KMS-11 (cell line): ENCODE measurements around the gene FAM111A.
"Not testable (repeated sequence)": the region's sequence is repeated elsewhere in the genome, so short reads cannot be mapped to it uniquely, and the experiment has no call there.

Experiments
- H2AFZ ChIP-seq: fragments of 200-600 bp; sonication (generic); 2 replicates; pipeline ENCODE4 v1.6.1; 2016; ENCODE audit warnings: antibody characterized with exemption, mixed run types, low read depth
- H3K27ac ChIP-seq: fragments of 200-600 bp; sonication (generic); 2 replicates; pipeline ENCODE4 v1.6.1; 2016; ENCODE audit warnings: mild to moderate bottlenecking, mixed run types
- H3K27me3 ChIP-seq: fragments of 200-600 bp; sonication (generic); 2 replicates; pipeline ENCODE4 v1.6.1; 2017; ENCODE audit warnings: mild to moderate bottlenecking, low read depth, mixed run types, moderate library complexity; ENCODE audit not compliant: insufficient read depth
- H3K36me3 ChIP-seq: fragments of 200-600 bp; sonication (generic); 2 replicates; pipeline ENCODE4 v1.6.1; 2017; ENCODE audit warnings: mild to moderate bottlenecking, mixed run types; ENCODE audit not compliant: insufficient read depth
- H3K4me1 ChIP-seq: fragments of 200-600 bp; sonication (generic); 2 replicates; pipeline ENCODE4 v1.6.1; 2016; ENCODE audit warnings: mild to moderate bottlenecking, low read depth, mixed run types; ENCODE audit not compliant: poor library complexity, severe bottlenecking
- H3K4me2 ChIP-seq: fragments of 200-600 bp; sonication (generic); 2 replicates; pipeline ENCODE4 v1.7.0; 2016; ENCODE audit warnings: mild to moderate bottlenecking, mixed run types
- H3K4me3 ChIP-seq: fragments of 200-600 bp; sonication (generic); IDR thresholded peaks from 2 replicates; pipeline ENCODE4 v1.6.1; 2017; ENCODE audit warnings: low read depth, low read length, mixed read lengths; ENCODE audit not compliant: insufficient read depth
- H3K79me2 ChIP-seq: fragments of 200-600 bp; sonication (generic); 2 replicates; pipeline ENCODE4 v1.6.1; 2016; ENCODE audit warnings: low read depth, mixed run types; ENCODE audit not compliant: insufficient read depth
- H3K9ac ChIP-seq: fragments of 200-600 bp; sonication (generic); 2 replicates; pipeline ENCODE4 v1.6.1; 2016; ENCODE audit warnings: mild to moderate bottlenecking, mixed run types
- H4K20me1 ChIP-seq: fragments of 200-600 bp; sonication (generic); 2 replicates; pipeline ENCODE4 v1.6.1; 2016; ENCODE audit warnings: mild to moderate bottlenecking, mixed run types; ENCODE audit not compliant: insufficient read depth
- TF ChIP-seq, protein P1 (sequence below): fragments of 200-600 bp; sonication (generic); conservative IDR thresholded peaks from 2 replicates; pipeline ENCODE4 v1.6.1; 2017; ENCODE audit warnings: low read depth, mild to moderate bottlenecking, antibody characterized with exemption, low read length, moderate library complexity, mixed read lengths

Gene FAM111A, protein sequence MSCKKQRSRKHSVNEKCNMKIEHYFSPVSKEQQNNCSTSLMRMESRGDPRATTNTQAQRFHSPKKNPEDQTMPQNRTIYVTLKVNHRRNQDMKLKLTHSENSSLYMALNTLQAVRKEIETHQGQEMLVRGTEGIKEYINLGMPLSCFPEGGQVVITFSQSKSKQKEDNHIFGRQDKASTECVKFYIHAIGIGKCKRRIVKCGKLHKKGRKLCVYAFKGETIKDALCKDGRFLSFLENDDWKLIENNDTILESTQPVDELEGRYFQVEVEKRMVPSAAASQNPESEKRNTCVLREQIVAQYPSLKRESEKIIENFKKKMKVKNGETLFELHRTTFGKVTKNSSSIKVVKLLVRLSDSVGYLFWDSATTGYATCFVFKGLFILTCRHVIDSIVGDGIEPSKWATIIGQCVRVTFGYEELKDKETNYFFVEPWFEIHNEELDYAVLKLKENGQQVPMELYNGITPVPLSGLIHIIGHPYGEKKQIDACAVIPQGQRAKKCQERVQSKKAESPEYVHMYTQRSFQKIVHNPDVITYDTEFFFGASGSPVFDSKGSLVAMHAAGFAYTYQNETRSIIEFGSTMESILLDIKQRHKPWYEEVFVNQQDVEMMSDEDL

DNA sequence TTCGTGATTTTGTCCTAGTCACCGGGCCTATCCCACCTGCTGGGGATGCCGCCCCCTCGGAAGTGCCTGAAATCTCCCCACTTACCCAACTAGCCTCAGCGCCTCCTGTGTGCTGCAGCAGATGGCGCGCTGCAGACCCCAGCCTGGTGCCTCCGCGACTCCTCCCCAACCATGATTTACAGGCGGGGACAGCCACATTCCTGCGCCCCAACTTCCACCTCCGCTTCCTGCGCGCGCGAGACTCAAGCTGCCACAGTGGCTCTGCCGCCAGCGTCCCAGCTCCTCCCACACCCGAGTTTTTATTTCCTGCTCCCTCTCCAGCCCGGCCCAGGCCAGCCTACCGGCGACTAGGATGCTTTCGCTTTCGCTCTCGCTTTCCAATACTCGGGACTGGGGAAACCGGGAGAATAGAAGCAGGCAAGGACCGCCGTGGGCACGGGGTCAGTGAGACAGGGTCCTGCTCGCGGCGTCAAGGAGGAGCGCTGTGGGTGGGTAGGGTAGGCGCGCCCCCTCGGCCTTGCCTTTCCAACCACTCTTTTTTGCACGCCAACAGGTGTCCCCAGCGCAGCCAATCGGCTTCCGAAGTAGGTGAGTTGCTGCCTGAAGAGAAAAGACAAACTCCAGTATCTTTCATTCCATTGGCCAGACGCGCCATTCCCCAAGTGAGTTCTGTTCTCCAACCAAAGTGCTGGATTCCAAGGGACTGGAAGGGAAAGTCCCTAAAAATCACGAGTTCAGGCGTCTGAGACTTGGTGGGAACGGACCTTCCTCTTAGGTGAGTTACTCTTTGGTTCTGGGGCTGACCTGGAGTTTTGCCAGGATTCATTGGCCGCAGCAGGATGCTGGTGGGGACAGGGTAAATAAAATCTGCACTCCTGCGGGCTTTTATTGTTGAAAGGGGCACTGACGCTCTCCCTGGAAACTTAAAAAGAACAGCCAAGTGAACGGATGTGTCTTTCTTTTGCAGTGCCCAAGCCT is at the start of gene FAM111A:
FAM111A (plus strand) TSS at position 327 of the 978 bp plus-strand sequence. CDS start 6,017 bp downstream, outside the sequence.
- TF ChIP-seq, protein P1, sequence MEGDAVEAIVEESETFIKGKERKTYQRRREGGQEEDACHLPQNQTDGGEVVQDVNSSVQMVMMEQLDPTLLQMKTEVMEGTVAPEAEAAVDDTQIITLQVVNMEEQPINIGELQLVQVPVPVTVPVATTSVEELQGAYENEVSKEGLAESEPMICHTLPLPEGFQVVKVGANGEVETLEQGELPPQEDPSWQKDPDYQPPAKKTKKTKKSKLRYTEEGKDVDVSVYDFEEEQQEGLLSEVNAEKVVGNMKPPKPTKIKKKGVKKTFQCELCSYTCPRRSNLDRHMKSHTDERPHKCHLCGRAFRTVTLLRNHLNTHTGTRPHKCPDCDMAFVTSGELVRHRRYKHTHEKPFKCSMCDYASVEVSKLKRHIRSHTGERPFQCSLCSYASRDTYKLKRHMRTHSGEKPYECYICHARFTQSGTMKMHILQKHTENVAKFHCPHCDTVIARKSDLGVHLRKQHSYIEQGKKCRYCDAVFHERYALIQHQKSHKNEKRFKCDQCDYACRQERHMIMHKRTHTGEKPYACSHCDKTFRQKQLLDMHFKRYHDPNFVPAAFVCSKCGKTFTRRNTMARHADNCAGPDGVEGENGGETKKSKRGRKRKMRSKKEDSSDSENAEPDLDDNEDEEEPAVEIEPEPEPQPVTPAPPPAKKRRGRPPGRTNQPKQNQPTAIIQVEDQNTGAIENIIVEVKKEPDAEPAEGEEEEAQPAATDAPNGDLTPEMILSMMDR, result peak; percentile 25
- Histone ChIP-seq H3K4me1 (peaks cover 39% of the 10 kb centered on the region), H3K9ac (peak within 1 kb of the TSS; percentile 88), H3K27me3 (no peaks in the 10 kb centered on the region), H3K4me2 (peak within 1 kb of the TSS; percentile 66), H3K79me2 (peaks cover 32% of the 10 kb centered on the region), H3K27ac (peak within 1 kb of the TSS; percentile 89), H2AFZ (peak within 1 kb of the TSS; percentile 88), H3K36me3 (no peaks in the 10 kb centered on the region), H4K20me1 (no peaks in the 10 kb centered on the region), H3K4me3 (peak within 1 kb of the TSS; percentile 29)

DNA sequence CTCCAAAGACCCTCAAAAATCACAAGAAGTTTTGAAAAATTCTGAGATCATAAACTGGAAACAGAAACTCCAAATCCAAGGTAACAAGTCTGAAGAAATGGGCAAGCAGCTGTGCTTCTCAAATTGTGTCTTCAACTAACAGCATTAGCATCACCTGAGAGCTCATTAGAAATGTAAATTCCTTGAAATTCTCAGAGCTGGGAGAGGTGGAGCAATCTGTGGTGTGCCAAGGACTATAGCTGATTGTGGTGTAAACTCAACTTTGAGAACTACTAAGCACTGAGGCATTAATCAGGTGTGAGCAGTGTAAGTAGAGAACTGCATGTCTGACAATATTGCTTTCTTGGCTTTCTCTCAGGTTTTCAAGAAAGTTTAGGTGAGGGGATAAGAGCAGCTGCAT is 49.1 kb upstream of the FAM111A start:
- not testable (repeated sequence) for H3K27me3 ChIP-seq, H3K4me1 ChIP-seq, H3K4me3 ChIP-seq, H3K36me3 ChIP-seq, H2AFZ ChIP-seq, H3K9ac ChIP-seq, H4K20me1 ChIP-seq, H3K27ac ChIP-seq, H3K79me2 ChIP-seq, H3K4me2 ChIP-seq

DNA sequence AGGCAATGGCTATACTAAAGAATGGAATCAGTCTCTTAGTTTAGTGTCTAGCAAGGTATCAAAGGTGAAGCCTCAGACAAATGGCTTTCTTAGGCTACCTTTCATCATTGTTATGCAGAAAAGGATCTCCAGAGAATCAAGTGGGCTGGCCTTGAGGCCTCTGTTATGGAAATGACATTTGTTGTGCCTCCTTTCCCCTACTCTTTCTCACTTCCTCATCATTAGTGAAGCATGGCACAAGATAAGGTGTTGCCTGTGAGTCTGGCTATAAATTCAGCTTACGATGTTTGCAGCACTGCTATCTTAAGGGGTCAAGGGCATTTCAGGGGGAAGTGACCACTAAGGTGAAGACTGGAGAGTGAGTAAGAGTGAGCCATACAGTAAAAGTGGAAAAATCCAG is 47.4 kb upstream of the FAM111A start:
- H3K4me1 ChIP-seq, H2AFZ ChIP-seq, H3K4me2 ChIP-seq, H3K79me2 ChIP-seq, H3K36me3 ChIP-seq, H3K9ac ChIP-seq, H3K27me3 ChIP-seq, H3K4me3 ChIP-seq, H3K27ac ChIP-seq, H4K20me1 ChIP-seq: not testable (repeated sequence)

DNA sequence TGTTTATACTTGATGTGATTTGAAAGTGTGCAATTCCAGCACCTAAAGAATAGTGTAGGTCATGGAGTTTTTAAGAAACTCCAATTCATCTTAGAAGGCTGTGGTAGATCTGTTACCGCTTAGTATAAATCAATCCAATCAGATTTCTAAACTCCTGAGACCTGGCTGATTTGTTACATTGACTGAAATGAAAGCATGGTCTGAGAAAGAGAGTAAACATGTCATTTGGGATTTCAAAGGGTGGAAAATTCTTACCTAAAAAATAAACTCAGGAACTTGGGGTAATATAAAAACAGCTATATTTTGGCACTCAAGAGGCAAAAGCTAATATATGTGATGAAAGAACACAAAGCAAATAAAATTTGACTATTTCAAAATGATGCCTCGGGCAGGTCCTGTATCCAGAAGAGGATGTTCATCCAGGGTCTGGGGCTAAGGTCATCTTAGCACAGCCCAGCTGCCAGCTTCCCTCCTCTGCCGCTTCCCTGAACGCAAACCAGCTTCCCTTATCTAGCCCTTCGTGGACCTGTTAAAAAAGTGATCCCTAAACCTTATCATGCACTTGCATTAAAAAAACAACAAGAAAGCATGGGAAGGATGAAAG is 46.6 kb upstream of the FAM111A start:
- not testable (repeated sequence) for H3K4me3 ChIP-seq, H3K79me2 ChIP-seq, H4K20me1 ChIP-seq, H3K9ac ChIP-seq, H3K4me1 ChIP-seq, H2AFZ ChIP-seq, H3K36me3 ChIP-seq, H3K27ac ChIP-seq, H3K27me3 ChIP-seq, H3K4me2 ChIP-seq

DNA sequence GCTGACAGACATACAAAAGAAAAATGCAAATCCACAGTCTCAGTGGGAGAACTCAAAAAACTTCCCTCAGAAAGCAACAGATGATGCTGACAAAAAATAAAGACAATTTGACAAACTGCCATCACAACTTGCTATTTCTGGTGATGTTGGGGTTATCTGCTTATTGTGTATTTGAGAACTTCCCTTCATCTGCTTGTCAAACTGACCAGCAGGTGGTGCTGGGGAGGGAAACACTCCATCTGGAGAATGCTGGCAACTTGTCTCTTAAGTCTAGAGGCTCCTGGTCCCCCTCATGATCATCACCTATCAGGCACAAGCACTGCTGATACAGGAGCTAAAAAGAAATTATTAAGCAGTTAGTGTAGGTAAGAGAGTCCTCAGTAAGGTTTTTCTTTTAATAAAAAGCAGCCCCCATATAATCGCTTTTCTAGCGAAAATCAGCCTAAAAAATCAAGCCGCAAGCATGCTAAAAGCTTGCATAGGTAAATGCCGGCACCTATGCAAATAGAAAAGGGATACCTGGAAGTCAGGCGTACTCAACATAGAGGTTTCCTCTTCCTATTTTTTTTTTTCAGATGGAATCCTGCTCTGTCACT is 45.4 kb upstream of the FAM111A start:
- Histone ChIP-seq H3K4me1 (peaks cover 8% of the 10 kb centered on the region), H2AFZ (no peak overlapping the region), H3K9ac (no peak overlapping the region), H3K36me3 (no peaks in the 10 kb centered on the region), H3K79me2 (no peaks in the 10 kb centered on the region), H3K27me3 (no peaks in the 10 kb centered on the region), H4K20me1 (no peaks in the 10 kb centered on the region), H3K4me3 (no peak overlapping the region), H3K4me2 (no peak overlapping the region), H3K27ac (no peak overlapping the region)
- TF ChIP-seq, protein P1, result peak; percentile 69

DNA sequence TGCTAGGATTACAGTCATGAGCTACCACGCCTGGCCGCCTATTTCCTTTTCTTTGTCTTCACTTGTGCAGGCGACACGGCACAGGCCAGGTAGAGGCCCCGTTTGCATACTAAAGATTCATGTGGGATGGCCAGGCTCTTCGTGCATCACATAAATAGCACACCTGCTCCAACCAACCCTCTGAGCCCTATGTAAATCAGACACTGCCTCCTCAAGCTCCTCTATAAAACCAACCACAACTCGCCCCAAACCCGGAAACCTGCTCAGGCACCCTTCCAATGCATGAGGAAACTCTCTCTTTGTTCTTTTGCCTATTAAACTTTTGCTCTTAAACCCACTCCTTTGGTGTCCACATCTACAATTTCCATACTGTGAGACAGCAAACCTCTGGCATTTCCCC is 44.7 kb upstream of the FAM111A start:
- H3K4me3 ChIP-seq, H3K79me2 ChIP-seq, H2AFZ ChIP-seq, H3K27ac ChIP-seq, H4K20me1 ChIP-seq, H3K27me3 ChIP-seq, H3K9ac ChIP-seq, H3K36me3 ChIP-seq, H3K4me2 ChIP-seq: not testable (repeated sequence)
- H3K4me1 ChIP-seq, result peaks cover 12% of the 10 kb centered on the region
